Effector memory CD4-positive, alpha-beta T cell (primary cell): Measurements from ENCODE around the gene KCNJ5.

Experiments
- DNase-seq, 3 donors: peaks; one replicate each; pipeline ENCODE4 v3.0.0-alpha.2; 2020
- H3K27ac ChIP-seq: 2 replicates; pipeline ENCODE4 v1.7.0; 2013; ENCODE audit warnings: mild to moderate bottlenecking, low read length, moderate library complexity; ENCODE audit not compliant: insufficient read depth, poor library complexity, severe bottlenecking
- H3K27me3 ChIP-seq: replicated peaks from 2 replicates; pipeline ENCODE4 v1.7.0; 2013; ENCODE audit warnings: mild to moderate bottlenecking, low read length; ENCODE audit not compliant: insufficient read depth, control insufficient read depth, poor library complexity, severe bottlenecking
- H3K36me3 ChIP-seq: 2 replicates; pipeline ENCODE4 v1.7.0; 2013; ENCODE audit warnings: mild to moderate bottlenecking, low read length, moderate library complexity; ENCODE audit not compliant: control insufficient read depth, insufficient read depth
- H3K4me1 ChIP-seq: 2 replicates; pipeline ENCODE4 v1.7.0; 2013; ENCODE audit warnings: low read length, mild to moderate bottlenecking; ENCODE audit not compliant: control insufficient read depth, insufficient read depth, poor library complexity, severe bottlenecking
- H3K4me3 ChIP-seq: 2 replicates; pipeline ENCODE4 v1.7.0; 2013; ENCODE audit warnings: low read length, low read depth, mild to moderate bottlenecking; ENCODE audit not compliant: insufficient read depth, poor library complexity, severe bottlenecking
- H3K9me3 ChIP-seq: 2 replicates; pipeline ENCODE4 v1.7.0; 2013; ENCODE audit warnings: mild to moderate bottlenecking, low read length, moderate library complexity; ENCODE audit not compliant: control insufficient read depth

Gene KCNJ5

DNA sequence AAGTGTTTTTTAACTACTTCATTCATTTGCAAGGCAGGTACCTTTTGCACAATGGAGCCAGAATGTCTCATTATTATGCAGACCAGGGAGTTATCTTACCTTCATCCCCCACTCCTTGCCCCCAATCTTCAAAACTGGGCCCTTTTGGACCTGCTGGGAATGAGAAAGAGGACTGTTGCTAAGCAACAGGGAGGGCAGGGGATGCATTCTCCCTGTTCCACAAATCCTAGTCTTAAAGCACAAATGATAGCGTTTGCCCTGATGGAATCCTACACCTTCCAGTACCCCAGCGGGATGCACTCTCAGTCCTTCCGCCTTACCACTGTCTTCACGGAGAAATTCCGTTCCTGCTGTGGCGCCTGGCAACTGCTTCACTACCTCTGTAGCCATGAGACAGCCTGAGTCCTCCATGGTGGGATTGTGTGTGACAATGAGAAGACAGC is 20.0 kb upstream of the KCNJ5 start:
- no peaks in the 10 kb centered on the region for H3K9me3 ChIP-seq
- no peaks in the 10 kb centered on the region for H3K4me1 ChIP-seq
- no peak for DNase-seq
- H3K27ac ChIP-seq, result no peak overlapping the region
- H3K36me3 ChIP-seq, result no peaks in the 10 kb centered on the region
- H3K4me3 ChIP-seq, result no peak overlapping the region
- no peaks in the 10 kb centered on the region for H3K27me3 ChIP-seq

- no peaks in the 10 kb centered on the region for H3K27me3 ChIP-seq
- H3K4me1 ChIP-seq, result no peaks in the 10 kb centered on the region
- no peak overlapping the region for H3K27ac ChIP-seq
- no peaks in the 10 kb centered on the region for H3K9me3 ChIP-seq
- no peak for DNase-seq
- H3K36me3 ChIP-seq, result no peaks in the 10 kb centered on the region
- H3K4me3 ChIP-seq, result no peak overlapping the region
These were observed 19.1 kb upstream of the KCNJ5 start for GRCh38 chr11:128872094-128872493.

- Histone ChIP-seq H3K9me3 (no peaks in the 10 kb centered on the region), H3K4me3 (no peak overlapping the region), H3K27me3 (no peaks in the 10 kb centered on the region), H3K27ac (no peak overlapping the region), H3K4me1 (no peaks in the 10 kb centered on the region), H3K36me3 (no peaks in the 10 kb centered on the region)
- DNase-seq, result no peak
These were observed 18.6 kb upstream of the KCNJ5 start for GRCh38 chr11:128872594-128872993.

DNA sequence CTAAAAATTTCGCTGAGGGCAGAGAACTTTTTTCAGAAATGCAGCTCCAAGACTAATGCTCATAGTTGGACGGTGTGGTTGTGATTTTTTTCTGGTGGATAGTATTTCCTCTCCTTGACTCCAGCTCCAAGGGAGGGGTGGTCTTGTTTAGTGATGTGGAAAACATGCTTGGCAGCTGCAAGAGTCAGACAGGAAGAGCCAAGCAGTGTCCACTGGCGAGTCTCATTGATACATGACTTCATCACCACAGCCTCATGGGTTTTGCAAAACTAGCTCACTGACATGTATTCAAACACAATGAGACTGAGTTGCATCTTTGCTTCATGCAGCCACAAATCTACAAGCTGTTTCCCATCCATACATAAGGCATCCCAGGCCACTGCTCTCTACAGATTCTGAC is 16.7 kb upstream of the KCNJ5 start:
- H3K4me1 ChIP-seq, result no peaks in the 10 kb centered on the region
- DNase-seq, result no peak
- H3K36me3 ChIP-seq, result no peaks in the 10 kb centered on the region
- no peaks in the 10 kb centered on the region for H3K27me3 ChIP-seq
- H3K9me3 ChIP-seq, result no peaks in the 10 kb centered on the region
- no peak overlapping the region for H3K4me3 ChIP-seq
- no peak overlapping the region for H3K27ac ChIP-seq

- Histone ChIP-seq H3K4me3 (no peak overlapping the region), H3K9me3 (no peaks in the 10 kb centered on the region), H3K27me3 (no peaks in the 10 kb centered on the region), H3K27ac (no peak overlapping the region), H3K36me3 (no peaks in the 10 kb centered on the region), H3K4me1 (no peaks in the 10 kb centered on the region)
- DNase-seq, result no peak
These were observed 15.0 kb upstream of the KCNJ5 start for GRCh38 chr11:128876133-128876650.

- Histone ChIP-seq H3K4me1 (no peaks in the 10 kb centered on the region), H3K4me3 (no peak overlapping the region), H3K27me3 (peaks cover 3% of the 10 kb centered on the region), H3K36me3 (no peaks in the 10 kb centered on the region), H3K27ac (no peak overlapping the region), H3K9me3 (no peaks in the 10 kb centered on the region)
- no peak for DNase-seq
These were observed 13.4 kb upstream of the KCNJ5 start for GRCh38 chr11:128877726-128878125.

DNA sequence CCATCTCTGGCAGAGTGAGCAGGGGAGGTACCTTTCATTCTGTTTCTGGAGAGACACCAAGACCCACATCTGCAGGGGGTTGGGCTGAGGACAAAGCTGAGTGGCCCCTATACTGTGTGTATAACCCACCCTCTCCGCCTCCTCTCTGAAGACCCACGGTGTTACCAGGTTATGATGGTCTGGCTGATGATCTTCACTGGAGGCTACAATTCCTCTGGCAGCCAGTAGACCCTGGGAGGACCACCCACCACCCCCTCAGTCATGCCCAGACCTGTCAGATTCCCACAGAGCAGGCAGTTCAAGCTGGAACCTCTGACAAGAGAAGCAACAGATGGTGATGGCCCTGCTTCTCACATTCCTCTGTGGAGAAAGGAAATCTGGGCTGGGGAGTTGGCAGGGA is 12.7 kb upstream of the KCNJ5 start:
- Histone ChIP-seq H3K9me3 (no peaks in the 10 kb centered on the region), H3K4me1 (no peaks in the 10 kb centered on the region), H3K27me3 (peaks cover 3% of the 10 kb centered on the region), H3K4me3 (no peak overlapping the region), H3K36me3 (no peaks in the 10 kb centered on the region), H3K27ac (no peak overlapping the region)
- DNase-seq, result no peak

DNA sequence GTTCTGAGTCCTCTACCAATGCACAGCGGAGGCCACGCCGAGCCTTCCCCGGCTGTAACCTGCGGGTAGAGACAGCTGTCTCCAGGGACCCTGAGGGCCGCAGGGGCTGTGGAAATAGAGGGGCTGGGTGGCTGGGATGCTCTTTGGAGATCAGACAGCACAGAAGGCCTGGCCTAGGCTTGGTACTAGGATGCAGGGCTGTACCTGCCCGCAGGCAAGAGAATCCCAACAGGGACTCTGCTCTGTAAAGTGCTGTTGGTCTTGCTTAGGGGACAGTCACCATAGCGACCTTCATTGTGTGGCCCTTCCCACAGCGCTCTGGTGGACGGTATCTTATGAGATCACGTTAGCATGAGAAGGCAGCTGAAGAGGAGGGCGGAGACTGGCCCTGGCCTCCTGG is 11.3 kb upstream of the KCNJ5 start:
- H3K27ac ChIP-seq, result no peak overlapping the region
- no peak for DNase-seq
- H3K36me3 ChIP-seq, result no peaks in the 10 kb centered on the region
- peaks cover 3% of the 10 kb centered on the region for H3K27me3 ChIP-seq
- no peaks in the 10 kb centered on the region for H3K4me1 ChIP-seq
- no peaks in the 10 kb centered on the region for H3K9me3 ChIP-seq
- no peak overlapping the region for H3K4me3 ChIP-seq

DNA sequence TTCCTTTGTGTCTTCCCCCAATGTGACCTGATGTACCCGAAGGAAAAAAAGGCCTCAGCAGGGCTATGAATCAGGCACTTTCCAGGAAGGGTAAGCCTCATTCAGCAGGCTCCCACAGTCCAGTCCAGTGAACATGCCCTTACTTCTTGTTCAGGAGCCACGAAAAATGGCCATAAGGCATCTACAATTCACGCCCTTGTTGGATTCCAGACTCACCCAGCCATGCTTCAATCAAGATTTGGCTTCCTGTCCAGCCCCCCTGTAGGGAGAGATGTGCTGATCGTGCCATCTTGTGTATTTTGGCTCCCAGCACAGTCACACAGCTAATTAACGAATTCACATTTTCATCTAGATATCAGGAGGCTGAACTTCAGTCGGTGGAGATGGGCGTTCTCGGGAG is 9.9 kb upstream of the KCNJ5 start:
- no peaks in the 10 kb centered on the region for H3K9me3 ChIP-seq
- H3K4me1 ChIP-seq, result no peaks in the 10 kb centered on the region
- H3K27ac ChIP-seq, result no peak overlapping the region
- H3K36me3 ChIP-seq, result no peaks in the 10 kb centered on the region
- peaks cover 3% of the 10 kb centered on the region for H3K27me3 ChIP-seq
- H3K4me3 ChIP-seq, result no peak overlapping the region
- DNase-seq, result no peak

GRCh38 chr11:128882451-128882850 is 8.7 kb upstream of the KCNJ5 start:
- Histone ChIP-seq H3K4me1 (no peaks in the 10 kb centered on the region), H3K36me3 (no peaks in the 10 kb centered on the region), H3K27ac (no peak overlapping the region), H3K4me3 (no peak overlapping the region), H3K27me3 (peaks cover 3% of the 10 kb centered on the region), H3K9me3 (no peaks in the 10 kb centered on the region)
- DNase-seq, result no peak

GRCh38 chr11:128884054-128884453 is 7.1 kb upstream of the KCNJ5 start:
- Histone ChIP-seq H3K4me1 (no peaks in the 10 kb centered on the region), H3K4me3 (no peak overlapping the region), H3K27me3 (peaks cover 3% of the 10 kb centered on the region), H3K9me3 (no peaks in the 10 kb centered on the region), H3K36me3 (no peaks in the 10 kb centered on the region), H3K27ac (no peak overlapping the region)
- no peak for DNase-seq
